ENCODE data around the gene UBR2. TPM values are rescaled to one million over a fixed set of nuclear protein-coding genes. Genes with fewer than 3 reads are reported as not detected.
A peak's percentile ranks its signal among the peaks of the same experiment; 100 is the strongest.

UBR2 gene
- total and polyA plus RNA-seq, 2 of the 4 experiments (the other 2 are of a cell fraction), result 7.7 to 32.3 TPM

- Histone ChIP-seq H2AFZ (replicated peaks; ENCODE audit: low read length, poor library complexity) (no peak overlapping the region), H3K4me2 (ENCODE audit: low read depth, low read length) (no peak overlapping the region), H4K8ac (ENCODE audit: low read depth in 2 of 2, low read length in 2 of 2) (no peak overlapping the region), H3K14ac (replicated peaks; ENCODE audit: low read depth, low read length) (no peak overlapping the region), H3K23ac (ENCODE audit: low read depth, low read length) (no peak overlapping the region), H4K91ac (ENCODE audit: insufficient read depth, low read depth, low read length) (no peak overlapping the region), H3K4ac (ENCODE audit: low read depth, low read length) (no peak overlapping the region), H3K27ac (ENCODE audit: insufficient read depth, low read length) (no peak overlapping the region), H4K5ac (ENCODE audit: low read depth, low read length) (no peak overlapping the region), H2BK20ac (ENCODE audit: low read depth, low read length) (no peak overlapping the region), H3K9ac (ENCODE audit: low read depth, low read length) (no peak overlapping the region), H2BK120ac (ENCODE audit: low read depth, low read length) (no peak overlapping the region), H2AK9ac (replicated peaks; ENCODE audit: low read depth, low read length, poor library complexity) (no peak overlapping the region), H3K79me1 (ENCODE audit: low read depth in 1 of 2, low read length in 2 of 2) (peaks cover 0 to 12% of the 10 kb centered on the region in 2 experiments; a peak in 3 of 4 replicates), H3K9me3 (ENCODE audit: control insufficient read depth, insufficient read depth, low read length) (no peaks in the 10 kb centered on the region), H2BK5ac (ENCODE audit: low read depth, low read length, poor library complexity, severe bottlenecking) (no peak overlapping the region), H3K4me3 (ENCODE audit: insufficient read depth, low read depth, low read length) (no peak overlapping the region), H4K20me1 (ENCODE audit: insufficient read depth, low read length) (no peaks in the 10 kb centered on the region), H3K4me1 (ENCODE audit: control insufficient read depth, insufficient read depth, low read length) (peaks cover 11% of the 10 kb centered on the region), H3K56ac (ENCODE audit: extremely low read depth, insufficient read depth, low read length) (no peak overlapping the region), H2AK5ac (ENCODE audit: low read depth, low read length) (no peak overlapping the region), H3K36me3 (ENCODE audit: control insufficient read depth, insufficient read depth, low read length) (peaks cover 4% of the 10 kb centered on the region), H3K27me3 (ENCODE audit: control insufficient read depth, insufficient read depth, low read length) (no peaks in the 10 kb centered on the region), H3K9me1 (ENCODE audit: insufficient read depth, low read length) (peaks cover 6% of the 10 kb centered on the region; the same call in 1 of the 2 replicates), H2BK15ac (ENCODE audit: low read depth, low read length) (no peak overlapping the region), H3K18ac (ENCODE audit: low read depth, low read length) (no peak overlapping the region)
- ATAC-seq (ENCODE audit: low read depth) (no peak), DNase-seq (no peak)
- intact Hi-C loops (cut with micrococcal nuclease) (no loop called here), in situ Hi-C loops (cut with MboI; ENCODE audit: low sequenced_read_pairs) (no loop called here), dilution Hi-C loops (cut with HindIII; ENCODE audit: low sequenced_read_pairs, unreplicated experiment) (no loop called here)
- BruUV-seq (replicated peaks), result TSS peak; percentile 9
- CTCF ChIA-PET, result interaction anchor here (0.7 to 1.8 kb wide), 2 partner anchors 32 to 63 kb away, joined by 3 to 6 read pairs; no protein-coding TSS in a partner anchor
- POLR2A ChIA-PET (ENCODE audit: unreplicated experiment), result no interaction called here
- TF ChIP-seq POLR2A (IDR thresholded peaks at IDR 0.05; ENCODE audit: low read depth, low read length), result no peak
- peak; percentile 71 for TF ChIP-seq MAFK (IDR thresholded peaks at IDR 0.05; ENCODE audit: low read depth, low read length)
Measured at GRCh38 chr6:42724825-42725224, 161.0 kb downstream of the UBR2 start.
